ENCODE data around the gene PTPRCAP.

- TF ChIP-seq, protein P1, sequence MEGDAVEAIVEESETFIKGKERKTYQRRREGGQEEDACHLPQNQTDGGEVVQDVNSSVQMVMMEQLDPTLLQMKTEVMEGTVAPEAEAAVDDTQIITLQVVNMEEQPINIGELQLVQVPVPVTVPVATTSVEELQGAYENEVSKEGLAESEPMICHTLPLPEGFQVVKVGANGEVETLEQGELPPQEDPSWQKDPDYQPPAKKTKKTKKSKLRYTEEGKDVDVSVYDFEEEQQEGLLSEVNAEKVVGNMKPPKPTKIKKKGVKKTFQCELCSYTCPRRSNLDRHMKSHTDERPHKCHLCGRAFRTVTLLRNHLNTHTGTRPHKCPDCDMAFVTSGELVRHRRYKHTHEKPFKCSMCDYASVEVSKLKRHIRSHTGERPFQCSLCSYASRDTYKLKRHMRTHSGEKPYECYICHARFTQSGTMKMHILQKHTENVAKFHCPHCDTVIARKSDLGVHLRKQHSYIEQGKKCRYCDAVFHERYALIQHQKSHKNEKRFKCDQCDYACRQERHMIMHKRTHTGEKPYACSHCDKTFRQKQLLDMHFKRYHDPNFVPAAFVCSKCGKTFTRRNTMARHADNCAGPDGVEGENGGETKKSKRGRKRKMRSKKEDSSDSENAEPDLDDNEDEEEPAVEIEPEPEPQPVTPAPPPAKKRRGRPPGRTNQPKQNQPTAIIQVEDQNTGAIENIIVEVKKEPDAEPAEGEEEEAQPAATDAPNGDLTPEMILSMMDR (IDR thresholded peaks at IDR 0.05; ENCODE audit: insufficient read depth, low read length), result no peak
- TF ChIP-seq REST (IDR thresholded peaks at IDR 0.05; ENCODE audit: insufficient replicate concordance, low read depth), result no peak
These were observed 4.7 kb downstream of the PTPRCAP start for GRCh38 chr11:67432655-67433349.

All from HL-60 (cell line).